ENCODE results near the gene IGLL5. TPM values are rescaled to one million over a fixed set of nuclear protein-coding genes. Genes with fewer than 3 reads are reported as not detected.
A peak's percentile ranks its signal among the peaks of the same experiment; 100 is the strongest.
"Not testable (repeated sequence)": the region's sequence is repeated elsewhere in the genome, so short reads cannot be mapped to it uniquely, and the experiment has no call there.

Gene IGLL5
- total RNA-seq, 4 donors from 2014 or later = 1.8 to 15.7 TPM; not detected in 2

DNA sequence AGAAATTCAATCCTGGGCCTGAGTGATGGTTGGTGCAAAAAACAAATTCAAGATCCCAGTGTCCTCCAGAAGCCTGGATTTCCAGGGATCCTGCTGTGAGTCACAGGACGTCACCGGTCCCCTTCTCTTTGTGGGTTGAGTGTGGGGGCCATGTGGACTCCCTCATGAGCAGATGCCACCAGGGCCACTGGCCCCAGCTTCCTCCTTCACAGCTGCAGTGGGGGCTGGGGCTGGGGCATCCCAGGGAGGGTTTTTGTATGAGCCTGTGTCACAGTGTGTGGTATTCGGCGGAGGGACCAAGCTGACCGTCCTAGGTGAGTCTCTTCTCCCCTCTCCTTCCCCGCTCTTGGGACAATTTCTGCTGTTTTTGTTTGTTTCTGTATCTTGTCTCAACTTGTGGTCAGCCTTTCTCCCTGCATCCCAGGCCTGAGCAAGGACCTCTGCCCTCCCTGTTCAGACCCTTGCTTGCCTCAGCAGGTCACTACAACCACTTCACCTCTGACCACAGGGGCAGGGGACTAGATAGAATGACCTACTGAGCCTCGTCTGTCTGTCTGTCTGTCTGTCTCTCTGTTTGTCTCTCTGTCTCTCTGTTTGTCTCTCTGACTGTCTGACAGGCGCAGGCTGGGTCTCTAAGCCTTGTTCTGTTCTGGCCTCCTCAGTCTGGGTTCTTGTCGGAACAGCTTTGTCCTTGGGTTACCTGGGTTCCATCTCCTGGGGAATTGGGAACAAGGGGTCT lies 11.9 kb downstream of the IGLL5 start:
- H3K9me3 ChIP-seq; DNase-seq; H3K36me3 ChIP-seq; H3K27me3 ChIP-seq; H3K27ac ChIP-seq; intact Hi-C loops (cut with DNase I); H3K4me1 ChIP-seq; H3K4me3 ChIP-seq (replicated peaks in 1 of 3): not testable (repeated sequence)
- 88 to 89% methylated on average over 8 to 9 of the region's 9 CpGs for WGBS, 2 donors

DNA sequence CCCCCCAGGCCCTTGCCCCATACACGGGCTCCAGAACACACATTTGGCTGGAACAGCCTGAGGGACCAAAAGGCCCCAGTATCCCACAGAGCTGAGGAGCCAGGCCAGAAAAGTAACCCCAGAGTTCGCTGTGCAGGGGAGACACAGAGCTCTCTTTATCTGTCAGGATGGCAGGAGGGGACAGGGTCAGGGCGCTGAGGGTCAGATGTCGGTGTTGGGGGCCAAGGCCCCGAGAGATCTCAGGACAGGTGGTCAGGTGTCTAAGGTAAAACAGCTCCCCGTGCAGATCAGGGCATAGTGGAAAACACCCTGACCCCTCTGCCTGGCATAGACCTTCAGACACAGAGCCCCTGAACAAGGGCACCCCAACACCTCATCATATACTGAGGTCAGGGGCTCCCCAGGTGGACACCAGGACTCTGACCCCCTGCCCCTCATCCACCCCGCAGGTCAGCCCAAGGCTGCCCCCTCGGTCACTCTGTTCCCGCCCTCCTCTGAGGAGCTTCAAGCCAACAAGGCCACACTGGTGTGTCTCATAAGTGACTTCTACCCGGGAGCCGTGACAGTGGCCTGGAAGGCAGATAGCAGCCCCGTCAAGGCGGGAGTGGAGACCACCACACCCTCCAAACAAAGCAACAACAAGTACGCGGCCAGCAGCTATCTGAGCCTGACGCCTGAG lies 13.1 kb downstream of the IGLL5 start:
- H3K36me3 ChIP-seq; intact Hi-C loops (cut with DNase I); DNase-seq; H3K9me3 ChIP-seq; H3K27me3 ChIP-seq; H3K4me3 ChIP-seq (replicated peaks in 1 of 3); H3K27ac ChIP-seq; H3K4me1 ChIP-seq: not testable (repeated sequence)
- whole genome bisulfite sequencing, 2 donors = 82 to 90% methylated on average over 4 to 12 of the region's 16 CpGs

DNA sequence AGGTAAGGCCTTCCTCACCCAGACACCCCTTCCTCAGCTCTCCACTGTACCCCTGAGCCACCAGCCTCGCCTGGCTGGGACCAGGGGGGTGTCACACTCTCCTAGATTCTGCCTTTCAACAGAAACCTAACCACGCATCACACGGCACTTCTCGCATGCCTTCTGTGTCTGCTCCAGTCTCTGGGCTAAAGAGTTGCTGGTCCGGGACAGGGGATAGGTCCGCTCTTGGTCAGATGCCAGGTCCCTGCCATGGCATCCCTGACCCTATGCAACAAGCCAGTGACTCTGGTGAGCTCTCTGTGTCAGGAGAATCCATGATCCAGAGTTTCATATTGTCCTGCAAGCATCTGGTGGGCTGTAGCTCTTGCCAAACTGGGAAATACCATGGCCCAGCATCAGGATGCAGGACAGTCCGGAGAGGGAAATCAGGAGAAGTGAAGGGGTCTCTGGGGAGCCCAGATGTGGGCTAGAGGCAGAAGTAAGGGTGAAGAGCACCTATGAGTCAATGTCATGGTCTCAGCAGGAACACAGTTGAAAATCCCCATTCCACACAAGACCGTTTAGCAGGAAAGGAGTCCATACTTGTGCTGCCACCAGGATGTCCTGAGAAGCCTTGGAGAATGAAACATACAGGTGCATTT lies 14.1 kb downstream of the IGLL5 start:
- H3K4me1 ChIP-seq = no peaks in the 10 kb centered on the region
- no peak for TF ChIP-seq POLR2A (IDR thresholded peaks at IDR 0.05)
- TF ChIP-seq, protein P1, sequence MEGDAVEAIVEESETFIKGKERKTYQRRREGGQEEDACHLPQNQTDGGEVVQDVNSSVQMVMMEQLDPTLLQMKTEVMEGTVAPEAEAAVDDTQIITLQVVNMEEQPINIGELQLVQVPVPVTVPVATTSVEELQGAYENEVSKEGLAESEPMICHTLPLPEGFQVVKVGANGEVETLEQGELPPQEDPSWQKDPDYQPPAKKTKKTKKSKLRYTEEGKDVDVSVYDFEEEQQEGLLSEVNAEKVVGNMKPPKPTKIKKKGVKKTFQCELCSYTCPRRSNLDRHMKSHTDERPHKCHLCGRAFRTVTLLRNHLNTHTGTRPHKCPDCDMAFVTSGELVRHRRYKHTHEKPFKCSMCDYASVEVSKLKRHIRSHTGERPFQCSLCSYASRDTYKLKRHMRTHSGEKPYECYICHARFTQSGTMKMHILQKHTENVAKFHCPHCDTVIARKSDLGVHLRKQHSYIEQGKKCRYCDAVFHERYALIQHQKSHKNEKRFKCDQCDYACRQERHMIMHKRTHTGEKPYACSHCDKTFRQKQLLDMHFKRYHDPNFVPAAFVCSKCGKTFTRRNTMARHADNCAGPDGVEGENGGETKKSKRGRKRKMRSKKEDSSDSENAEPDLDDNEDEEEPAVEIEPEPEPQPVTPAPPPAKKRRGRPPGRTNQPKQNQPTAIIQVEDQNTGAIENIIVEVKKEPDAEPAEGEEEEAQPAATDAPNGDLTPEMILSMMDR (IDR thresholded peaks at IDR 0.05) = no peak
- no peak for DNase-seq
- no peaks in the 10 kb centered on the region for H3K36me3 ChIP-seq
- no peak overlapping the region for H3K27ac ChIP-seq
- WGBS, 2 donors = 88 to 91% methylated on average over 8 of the region's 8 CpGs
- no peaks in the 10 kb centered on the region for H3K9me3 ChIP-seq
- no peak overlapping the region for H3K4me3 ChIP-seq (replicated peaks in 1 of 3)
- intact Hi-C loops (cut with DNase I) = no loop called here
- no peaks in the 10 kb centered on the region for H3K27me3 ChIP-seq

DNA sequence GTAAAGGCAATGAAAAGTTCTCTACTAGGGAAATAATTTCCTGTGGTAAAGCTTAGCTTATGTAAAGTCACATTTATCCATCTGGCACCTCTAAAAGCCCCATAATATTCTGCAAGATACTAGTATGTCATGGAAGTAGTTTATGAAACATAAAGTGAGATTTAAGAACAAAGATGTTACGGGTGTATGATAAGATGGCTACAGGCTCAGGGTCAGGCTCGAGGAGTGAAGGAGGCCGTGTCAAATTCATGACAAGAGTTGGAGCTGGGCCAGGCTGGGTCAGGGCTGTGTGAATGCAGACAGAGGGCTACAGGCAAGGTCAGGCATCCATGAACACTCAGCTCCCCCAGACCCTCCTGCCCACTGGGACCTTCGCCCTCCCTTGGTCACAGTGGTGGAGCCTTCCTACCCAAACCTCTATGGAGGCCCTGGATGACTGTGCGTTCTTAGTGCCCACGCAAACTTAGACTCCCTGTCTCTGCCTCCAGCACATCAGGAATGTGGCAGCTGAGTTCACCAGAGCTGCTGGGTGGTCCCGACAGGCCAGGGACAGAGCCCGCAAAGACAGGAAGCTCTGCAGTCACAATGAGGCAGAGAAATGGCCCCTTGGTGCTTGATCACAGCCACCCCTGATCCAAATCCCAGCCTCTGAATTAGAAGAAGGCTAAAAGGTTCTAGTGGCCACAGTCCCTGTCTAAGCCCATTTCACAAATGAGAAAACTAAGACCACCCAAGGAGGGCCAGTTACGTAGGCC lies 14.8 kb downstream of the IGLL5 start:
- DNase-seq = peak in 1 of 2 donors; percentile 4
- Histone ChIP-seq H3K4me1 (no peaks in the 10 kb centered on the region), H3K4me3 (replicated peaks in 1 of 3) (no peak overlapping the region), H3K27me3 (no peaks in the 10 kb centered on the region), H3K9me3 (no peaks in the 10 kb centered on the region), H3K36me3 (no peaks in the 10 kb centered on the region), H3K27ac (no peak overlapping the region)
- 70 to 80% methylated on average over 9 of the region's 9 CpGs for WGBS, 2 donors
- intact Hi-C loops (cut with DNase I) = no loop called here
- TF ChIP-seq, protein P1 (IDR thresholded peaks at IDR 0.05) = no peak
- no peak for TF ChIP-seq POLR2A (IDR thresholded peaks at IDR 0.05)

DNA sequence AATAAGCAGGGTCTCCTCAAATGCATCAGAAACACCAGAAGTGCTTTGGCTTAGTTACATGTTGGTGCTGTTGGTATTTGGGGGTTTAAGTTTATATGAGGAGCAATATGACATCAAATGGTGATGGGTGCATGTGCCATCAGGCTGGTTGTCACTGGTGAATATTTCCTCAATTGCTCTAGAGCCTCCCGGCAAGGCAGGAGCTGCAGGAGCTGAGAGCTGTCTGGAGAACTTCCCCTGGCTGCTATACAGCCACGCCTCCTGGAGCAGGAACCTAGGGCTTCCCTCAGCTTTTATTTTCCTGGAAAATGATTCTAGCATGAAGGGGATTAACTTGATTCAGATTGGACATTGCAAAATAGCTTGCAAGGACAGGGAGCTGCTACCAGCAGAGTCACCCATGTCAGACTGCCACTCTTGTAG lies 15.8 kb downstream of the IGLL5 start:
- Histone ChIP-seq H3K9me3 (no peaks in the 10 kb centered on the region), H3K4me1 (no peaks in the 10 kb centered on the region), H3K27ac (no peak overlapping the region), H3K27me3 (no peaks in the 10 kb centered on the region), H3K36me3 (no peaks in the 10 kb centered on the region), H3K4me3 (replicated peaks in 1 of 3) (no peak overlapping the region)
- no peak for TF ChIP-seq POLR2A (IDR thresholded peaks at IDR 0.05)
- TF ChIP-seq, protein P1 (IDR thresholded peaks at IDR 0.05) = no peak
- WGBS, 2 donors = 33 to 44% methylated on average over 2 of the region's 2 CpGs
- intact Hi-C loops (cut with DNase I) = no loop called here
- DNase-seq = no peak

DNA sequence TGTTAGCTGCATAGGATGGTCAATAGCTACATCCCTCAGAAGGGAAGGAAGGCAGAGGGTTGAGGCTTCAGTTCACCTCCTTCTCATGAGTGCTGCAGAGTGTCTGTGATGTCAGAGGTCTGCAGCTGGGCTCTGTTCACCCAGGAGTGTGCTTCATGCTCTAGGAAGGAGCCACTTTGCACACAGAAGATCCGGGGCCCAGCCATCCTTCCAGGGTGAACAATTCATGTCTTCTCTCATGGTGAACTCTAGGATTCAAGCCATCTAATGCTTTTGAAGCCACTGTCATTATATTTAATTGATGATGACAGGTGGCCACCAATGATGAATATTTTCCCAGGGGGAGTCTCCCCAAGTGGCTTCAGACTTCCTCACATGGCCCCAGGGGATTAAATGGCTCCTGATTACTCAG lies 16.2 kb downstream of the IGLL5 start:
- H3K4me1 ChIP-seq; intact Hi-C loops (cut with DNase I); H3K9me3 ChIP-seq; H3K36me3 ChIP-seq; DNase-seq; H3K27ac ChIP-seq; H3K4me3 ChIP-seq (replicated peaks in 1 of 3); H3K27me3 ChIP-seq: not testable (repeated sequence)
- 33% methylated on average over 1 of the region's 1 CpG for WGBS, 2 donors

DNA sequence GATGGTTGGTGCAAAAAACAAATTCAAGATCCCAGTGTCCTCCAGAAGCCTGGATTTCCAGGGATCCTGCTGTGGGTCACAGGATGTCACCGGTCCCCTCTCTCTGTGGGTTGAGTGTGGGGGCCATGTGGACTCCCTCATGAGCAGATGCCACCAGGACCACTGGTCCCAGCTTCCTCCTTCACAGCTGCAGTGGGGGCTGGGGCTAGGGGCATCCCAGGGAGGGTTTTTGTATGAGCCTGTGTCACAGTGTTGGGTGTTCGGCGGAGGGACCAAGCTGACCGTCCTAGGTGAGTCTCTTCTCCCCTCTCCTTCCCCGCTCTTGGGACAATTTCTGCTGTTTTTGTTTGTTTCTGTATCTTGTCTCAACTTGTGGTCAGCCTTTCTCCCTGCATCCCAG lies 17.1 kb downstream of the IGLL5 start:
- DNase-seq = not testable (repeated sequence)
- 95 to 97% methylated on average over 4 to 5 of the region's 5 CpGs for WGBS, 2 donors

DNA sequence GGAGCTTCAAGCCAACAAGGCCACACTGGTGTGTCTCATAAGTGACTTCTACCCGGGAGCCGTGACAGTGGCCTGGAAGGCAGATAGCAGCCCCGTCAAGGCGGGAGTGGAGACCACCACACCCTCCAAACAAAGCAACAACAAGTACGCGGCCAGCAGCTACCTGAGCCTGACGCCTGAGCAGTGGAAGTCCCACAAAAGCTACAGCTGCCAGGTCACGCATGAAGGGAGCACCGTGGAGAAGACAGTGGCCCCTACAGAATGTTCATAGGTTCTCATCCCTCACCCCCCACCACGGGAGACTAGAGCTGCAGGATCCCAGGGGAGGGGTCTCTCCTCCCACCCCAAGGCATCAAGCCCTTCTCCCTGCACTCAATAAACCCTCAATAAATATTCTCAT lies 18.8 kb downstream of the IGLL5 start:
- DNase-seq; intact Hi-C loops (cut with DNase I); H3K4me3 ChIP-seq (replicated peaks in 1 of 3); H3K4me1 ChIP-seq; H3K27ac ChIP-seq; H3K27me3 ChIP-seq; H3K9me3 ChIP-seq; H3K36me3 ChIP-seq: not testable (repeated sequence)
- 38 to 59% methylated on average over 3 of the region's 10 CpGs for WGBS, 2 donors

More for the DNA sequence above, 17.1 kb downstream of the IGLL5 start:
- H3K27me3 ChIP-seq; H3K4me1 ChIP-seq; H3K4me3 ChIP-seq (replicated peaks in 1 of 3); H3K9me3 ChIP-seq; H3K27ac ChIP-seq; intact Hi-C loops (cut with DNase I); H3K36me3 ChIP-seq: not testable (repeated sequence)

Measured in thyroid gland (tissue), 4 donors.